Neural crest cell (in vitro differentiated cells): Measurements from ENCODE around the gene CEMIP. TPM values are rescaled to one million over a fixed set of nuclear protein-coding genes. Genes with fewer than 3 reads are reported as not detected.

Source experiments
- DNase-seq: peaks from one replicate; pipeline ENCODE4 v3.0.0; 2021; ENCODE audit warnings: low read depth, mixed read lengths, low spot score
- H3K27ac Mint-ChIP-seq: one replicate; pipeline ENCODE4 v1.8.0; 2021; ENCODE audit warnings: mild to moderate bottlenecking, mixed read lengths; ENCODE audit not compliant: unreplicated experiment
- H3K27me3 Mint-ChIP-seq: 2 replicates; pipeline ENCODE4 v1.8.0; 2021; ENCODE audit warnings: low read depth, mild to moderate bottlenecking, mixed read lengths
- H3K36me3 Mint-ChIP-seq: 2 replicates; pipeline ENCODE4 v1.8.0; 2021; ENCODE audit warnings: low read depth, mild to moderate bottlenecking, mixed read lengths
- H3K4me1 Mint-ChIP-seq: 2 replicates; pipeline ENCODE4 v1.8.0; 2021; ENCODE audit warnings: mixed read lengths
- H3K4me3 Mint-ChIP-seq: one replicate; pipeline ENCODE4 v1.8.0; 2021; ENCODE audit warnings: mild to moderate bottlenecking, mixed read lengths
- H3K9me3 Mint-ChIP-seq: 2 replicates; pipeline ENCODE4 v1.8.0; 2021; ENCODE audit warnings: mixed read lengths
- CTCF ChIP-seq: fragments of 200-600 bp; sonication (generic); conservative IDR thresholded peaks from 2 replicates; pipeline ENCODE4 v1.5.0; 2021; ENCODE audit warnings: antibody characterized with exemption, mild to moderate bottlenecking
- total RNA-seq: library from RNA; stranded (reverse); gene quantifications from 2 replicates; pipeline ENCODE4 v1.2.1, GENCODE V29; 2021

CEMIP gene
- total RNA-seq, 1 donor from 2014 or later = 0.33 TPM

- Mint-ChIP-seq H3K27ac (no peak overlapping the region), H3K9me3 (peaks cover 2% of the 10 kb centered on the region), H3K4me3 (no peak overlapping the region), H3K4me1 (peaks cover 12% of the 10 kb centered on the region), H3K36me3 (peaks cover 12% of the 10 kb centered on the region), H3K27me3 (no peaks in the 10 kb centered on the region)
- TF ChIP-seq CTCF = no peak
- DNase-seq = no peak
Observed at GRCh38 chr15:80969316-80969715, 190.1 kb downstream of the CEMIP start.

- no peak overlapping the region for H3K27ac Mint-ChIP-seq
- no peak overlapping the region for H3K4me3 Mint-ChIP-seq
- DNase-seq = peak; percentile 72
- no peaks in the 10 kb centered on the region for H3K27me3 Mint-ChIP-seq
- H3K9me3 Mint-ChIP-seq = no peaks in the 10 kb centered on the region
- TF ChIP-seq CTCF = peak; percentile 95
- H3K36me3 Mint-ChIP-seq = peaks cover 3% of the 10 kb centered on the region
- H3K4me1 Mint-ChIP-seq = peaks cover 12% of the 10 kb centered on the region
Observed at GRCh38 chr15:80970018-80970657, 191.0 kb downstream of the CEMIP start.

GRCh38 chr15:80970658-80971057 lies 191.5 kb downstream of the CEMIP start:
- DNase-seq = no peak
- Mint-ChIP-seq H3K9me3 (no peaks in the 10 kb centered on the region), H3K4me3 (no peak overlapping the region), H3K36me3 (no peaks in the 10 kb centered on the region), H3K4me1 (peaks cover 12% of the 10 kb centered on the region), H3K27me3 (no peaks in the 10 kb centered on the region), H3K27ac (no peak overlapping the region)
- TF ChIP-seq CTCF = no peak

DNA sequence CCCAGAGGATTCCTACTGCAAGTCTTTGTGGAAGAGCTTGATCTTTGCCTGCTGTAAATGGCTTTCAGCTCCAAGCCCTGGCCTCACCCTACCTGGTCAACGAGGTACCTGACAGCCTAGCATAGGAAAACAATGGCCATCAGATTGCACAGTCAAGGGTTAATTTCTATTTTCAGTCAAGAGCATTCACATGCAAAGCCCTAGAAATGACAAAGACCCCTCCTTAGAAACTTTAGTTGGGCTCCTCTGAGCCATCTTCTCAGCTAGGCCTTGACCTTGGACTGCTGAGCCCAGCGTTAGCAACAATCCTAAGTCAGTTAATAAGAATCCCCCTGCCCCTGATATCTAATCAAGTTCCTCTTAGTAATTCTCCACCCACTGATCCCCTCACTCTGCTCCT lies 192.0 kb downstream of the CEMIP start:
- DNase-seq = no peak
- H3K27ac Mint-ChIP-seq = no peak overlapping the region

DNA sequence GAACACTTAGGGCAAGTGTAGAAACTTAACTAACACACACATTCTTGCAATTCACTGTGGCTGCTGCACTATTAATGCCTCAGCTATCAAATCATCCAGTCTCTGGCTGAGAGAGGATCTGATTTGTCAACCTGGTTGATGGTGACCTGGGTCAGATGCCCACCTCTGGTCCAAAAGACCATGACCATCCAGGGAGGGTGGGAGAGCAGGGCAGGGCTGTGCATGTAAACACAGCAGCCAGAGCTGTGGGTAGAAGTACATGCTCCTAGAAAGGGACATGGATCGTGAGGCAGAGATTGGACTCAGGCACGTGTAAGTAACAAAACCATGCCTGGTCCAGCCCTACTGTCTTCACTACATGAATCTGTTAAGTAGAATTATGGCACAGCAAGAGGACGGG lies 193.1 kb downstream of the CEMIP start:
- TF ChIP-seq CTCF = no peak
- Mint-ChIP-seq H3K4me1 (peaks cover 12% of the 10 kb centered on the region), H3K9me3 (no peaks in the 10 kb centered on the region), H3K36me3 (no peaks in the 10 kb centered on the region), H3K27me3 (no peaks in the 10 kb centered on the region), H3K4me3 (no peak overlapping the region), H3K27ac (no peak overlapping the region)
- no peak for DNase-seq

More for the DNA sequence above, 192.0 kb downstream of the CEMIP start:
- Mint-ChIP-seq H3K4me1 (peaks cover 12% of the 10 kb centered on the region), H3K4me3 (no peak overlapping the region), H3K36me3 (no peaks in the 10 kb centered on the region), H3K9me3 (no peaks in the 10 kb centered on the region), H3K27me3 (no peaks in the 10 kb centered on the region)
- TF ChIP-seq CTCF = no peak
